Measurements from ENCODE around the gene COL26A1.

- no peak for TF ChIP-seq POLR2A (IDR thresholded peaks at IDR 0.05)
- TF ChIP-seq CTCF (IDR thresholded peaks at IDR 0.05) = no peak
These were observed 48.8 kb downstream of the COL26A1 start for GRCh38 chr7:101411508-101411874.
